GM10847 (cell line): ENCODE measurements around the gene CDC42EP1.

Source experiments
- POLR2A ChIP-seq: IDR thresholded peaks from 2 replicates; pipeline ENCODE4 v1.6.1; 2011; ENCODE audit not compliant: insufficient read length; ENCODE audit errors: extremely low read depth

Gene CDC42EP1

GRCh38 chr22:37553725-37554124 is 6.6 kb upstream of the CDC42EP1 start:
- no peak for TF ChIP-seq POLR2A

- TF ChIP-seq POLR2A: no peak
Measured at GRCh38 chr22:37555029-37555428, 5.3 kb upstream of the CDC42EP1 start.

- TF ChIP-seq POLR2A: no peak
Measured at GRCh38 chr22:37556710-37557109, 3.6 kb upstream of the CDC42EP1 start.

- TF ChIP-seq POLR2A: no peak
Measured at GRCh38 chr22:37557321-37558001, 2.8 kb upstream of the CDC42EP1 start.

- TF ChIP-seq POLR2A: no peak
Measured at GRCh38 chr22:37558815-37559214, 1.5 kb upstream of the CDC42EP1 start.

GRCh38 chr22:37559521-37559900 is 769 bp upstream of the CDC42EP1 start:
- TF ChIP-seq POLR2A: no peak

GRCh38 chr22:37560608-37561211 is 430 bp downstream of the CDC42EP1 start:
- TF ChIP-seq POLR2A: no peak

- TF ChIP-seq POLR2A: no peak
Measured at GRCh38 chr22:37561212-37562048, 1.1 kb downstream of the CDC42EP1 start.

GRCh38 chr22:37562049-37562875 is 2.0 kb downstream of the CDC42EP1 start:
- TF ChIP-seq POLR2A: no peak

- TF ChIP-seq POLR2A: no peak
Measured at GRCh38 chr22:37563153-37564081, 3.1 kb downstream of the CDC42EP1 start.

- no peak for TF ChIP-seq POLR2A
Measured at GRCh38 chr22:37564111-37564711, 3.9 kb downstream of the CDC42EP1 start.

GRCh38 chr22:37565830-37566229 is 5.5 kb downstream of the CDC42EP1 start:
- TF ChIP-seq POLR2A: no peak

GRCh38 chr22:37566329-37566837 is 6.1 kb downstream of the CDC42EP1 start:
- TF ChIP-seq POLR2A: no peak
